Measurements from ENCODE around the gene RASGEF1C. TPM values are rescaled to one million over a fixed set of nuclear protein-coding genes. Genes with fewer than 3 reads are reported as not detected.

Gene RASGEF1C
- total RNA-seq, 1 donor from 2014 or later = not detected

DNA sequence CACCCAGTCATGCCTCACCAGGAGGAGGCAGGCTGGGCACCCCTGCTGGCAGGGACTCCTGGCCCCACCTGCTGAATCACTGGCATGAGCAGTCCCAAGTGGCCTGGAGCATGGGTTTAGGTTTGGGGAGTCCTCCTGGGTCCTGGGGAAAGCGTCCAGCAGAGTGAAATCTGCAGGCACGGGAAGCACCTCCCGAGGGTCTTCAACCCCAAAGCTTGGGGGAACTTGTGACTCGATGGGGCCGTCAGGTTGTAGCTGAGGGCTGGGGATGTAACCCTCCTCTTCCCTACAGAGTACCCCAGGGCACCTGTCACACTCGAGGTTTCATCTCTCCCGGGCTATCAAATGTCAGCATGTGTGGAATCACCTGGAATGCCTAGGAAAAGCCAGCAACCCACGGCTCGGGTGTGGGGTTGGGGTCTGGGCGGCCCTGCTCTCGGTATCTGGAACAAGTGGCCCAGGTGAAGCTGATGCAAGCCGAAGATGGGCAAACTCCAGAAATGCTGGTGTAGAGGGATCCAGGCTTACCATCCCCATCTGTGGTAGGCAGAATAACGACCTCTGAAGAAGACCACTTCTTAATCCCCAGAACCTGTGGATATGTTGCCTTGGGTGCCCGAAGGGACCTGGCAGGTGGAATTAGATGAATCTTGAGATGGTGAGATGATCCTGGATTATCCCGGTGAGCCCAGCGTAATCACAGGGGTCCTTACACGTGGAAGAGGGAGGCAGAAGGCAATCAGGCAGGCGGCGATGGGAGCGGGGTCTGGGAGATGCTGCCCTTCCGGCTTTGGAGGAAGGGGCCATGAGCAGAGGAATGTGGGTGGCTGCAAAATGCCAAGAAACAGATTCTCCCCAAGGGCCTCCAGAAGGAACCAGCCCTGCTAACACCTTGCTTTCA lies 6.1 kb upstream of the RASGEF1C start:
- DNase-seq = no peak
- TF ChIP-seq, protein P1, sequence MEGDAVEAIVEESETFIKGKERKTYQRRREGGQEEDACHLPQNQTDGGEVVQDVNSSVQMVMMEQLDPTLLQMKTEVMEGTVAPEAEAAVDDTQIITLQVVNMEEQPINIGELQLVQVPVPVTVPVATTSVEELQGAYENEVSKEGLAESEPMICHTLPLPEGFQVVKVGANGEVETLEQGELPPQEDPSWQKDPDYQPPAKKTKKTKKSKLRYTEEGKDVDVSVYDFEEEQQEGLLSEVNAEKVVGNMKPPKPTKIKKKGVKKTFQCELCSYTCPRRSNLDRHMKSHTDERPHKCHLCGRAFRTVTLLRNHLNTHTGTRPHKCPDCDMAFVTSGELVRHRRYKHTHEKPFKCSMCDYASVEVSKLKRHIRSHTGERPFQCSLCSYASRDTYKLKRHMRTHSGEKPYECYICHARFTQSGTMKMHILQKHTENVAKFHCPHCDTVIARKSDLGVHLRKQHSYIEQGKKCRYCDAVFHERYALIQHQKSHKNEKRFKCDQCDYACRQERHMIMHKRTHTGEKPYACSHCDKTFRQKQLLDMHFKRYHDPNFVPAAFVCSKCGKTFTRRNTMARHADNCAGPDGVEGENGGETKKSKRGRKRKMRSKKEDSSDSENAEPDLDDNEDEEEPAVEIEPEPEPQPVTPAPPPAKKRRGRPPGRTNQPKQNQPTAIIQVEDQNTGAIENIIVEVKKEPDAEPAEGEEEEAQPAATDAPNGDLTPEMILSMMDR (IDR thresholded peaks at IDR 0.05) = no peak
- H3K9me3 ChIP-seq = peaks cover 24% of the 10 kb centered on the region

DNA sequence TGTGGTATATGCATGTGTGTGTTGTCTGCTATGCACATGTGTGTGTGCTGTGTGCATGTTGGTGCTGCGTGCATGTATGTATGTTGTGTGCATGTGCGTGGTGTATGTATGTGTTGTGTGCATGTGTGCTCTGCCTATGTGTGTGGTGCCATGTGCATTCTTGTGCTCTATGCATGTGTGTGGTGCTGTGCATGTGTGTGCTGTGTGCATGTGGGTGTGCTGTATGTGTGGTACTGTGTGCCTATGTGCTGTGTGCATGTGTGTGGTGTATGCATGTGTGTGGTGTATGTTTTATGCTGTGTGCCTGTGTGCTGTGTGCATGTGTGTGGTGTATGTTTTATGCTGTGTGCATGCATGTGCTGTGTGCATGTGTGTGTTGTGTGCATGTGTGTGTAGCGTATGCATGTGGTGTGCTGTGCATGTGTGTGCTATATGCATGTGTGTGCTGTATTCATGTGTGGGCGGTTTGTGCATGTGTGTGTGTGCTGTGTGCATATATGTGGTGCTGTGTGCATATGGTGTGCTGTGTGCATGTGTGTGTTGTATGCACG lies 4.7 kb upstream of the RASGEF1C start:
- Histone ChIP-seq H3K36me3 (no peaks in the 10 kb centered on the region), H3K27me3 (ENCODE audit: low read depth) (peaks cover 32% of the 10 kb centered on the region), H3K4me3 (no peak overlapping the region), H3K27ac (no peak overlapping the region), H3K4me1 (no peaks in the 10 kb centered on the region), H3K9me3 (peaks cover 10% of the 10 kb centered on the region)
- TF ChIP-seq, protein P1 (IDR thresholded peaks at IDR 0.05) = no peak
- no peak for DNase-seq
- intact Hi-C loops (cut with DNase I) = no loop called here
- no peak for ATAC-seq

More for the DNA sequence above, 6.1 kb upstream of the RASGEF1C start:
- H3K4me3 ChIP-seq = no peak overlapping the region
- no peaks in the 10 kb centered on the region for H3K36me3 ChIP-seq
- ATAC-seq = no peak
- H3K4me1 ChIP-seq = no peaks in the 10 kb centered on the region
- H3K27ac ChIP-seq = no peak overlapping the region
- peaks cover 22% of the 10 kb centered on the region for H3K27me3 ChIP-seq (ENCODE audit: low read depth)
- intact Hi-C loops (cut with DNase I) = no loop called here

DNA sequence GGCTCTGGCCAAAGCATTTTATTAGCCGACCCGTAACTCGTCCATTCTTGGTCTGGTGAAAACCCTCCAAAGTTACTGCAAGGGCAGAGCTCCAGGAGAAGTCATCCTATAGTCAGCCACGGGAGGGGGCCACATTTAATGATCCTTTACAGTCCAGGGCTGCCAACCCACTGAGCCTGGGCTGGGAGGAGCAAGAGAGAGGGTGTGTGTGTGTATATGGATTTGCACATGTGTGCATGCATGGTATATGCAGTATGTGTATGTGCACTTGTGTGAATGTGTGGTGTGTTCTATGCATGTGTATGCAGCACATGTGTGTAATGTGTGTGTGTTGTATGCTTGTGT lies 4.2 kb upstream of the RASGEF1C start:
- no peak for DNase-seq
- no peak overlapping the region for H3K4me3 ChIP-seq

GRCh38 chr5:180212363-180213255 lies 3.6 kb upstream of the RASGEF1C start:
- ATAC-seq = no peak
- TF ChIP-seq, protein P1 (IDR thresholded peaks at IDR 0.05) = no peak
- Histone ChIP-seq H3K4me3 (no peak overlapping the region), H3K27ac (no peak overlapping the region), H3K9me3 (peaks cover under 1% of the 10 kb centered on the region), H3K4me1 (peaks cover 8% of the 10 kb centered on the region), H3K27me3 (ENCODE audit: low read depth) (peaks cover 42% of the 10 kb centered on the region), H3K36me3 (no peaks in the 10 kb centered on the region)
- no peak for DNase-seq
- intact Hi-C loops (cut with DNase I) = no loop called here

More for the DNA sequence above, 4.2 kb upstream of the RASGEF1C start:
- Histone ChIP-seq H3K27me3 (ENCODE audit: low read depth) (peaks cover 36% of the 10 kb centered on the region), H3K9me3 (peaks cover 7% of the 10 kb centered on the region), H3K27ac (no peak overlapping the region), H3K36me3 (no peaks in the 10 kb centered on the region), H3K4me1 (peaks cover 3% of the 10 kb centered on the region)
- TF ChIP-seq, protein P1 (IDR thresholded peaks at IDR 0.05) = no peak
- ATAC-seq = no peak
- intact Hi-C loops (cut with DNase I) = no loop called here

DNA sequence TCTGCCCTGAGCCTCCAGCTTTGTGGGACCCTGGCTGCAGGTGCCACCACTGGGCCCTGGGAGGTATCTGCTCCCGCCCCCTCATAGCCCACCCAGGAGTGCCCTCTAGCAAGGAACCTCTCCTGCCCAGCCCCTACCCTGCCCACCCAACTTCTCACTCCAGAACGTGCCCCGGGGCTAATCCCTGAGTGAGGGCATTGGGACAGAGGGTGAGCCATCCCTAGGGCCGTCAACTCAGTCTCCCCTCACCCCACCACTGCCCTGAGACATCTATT lies 2.7 kb upstream of the RASGEF1C start:
- Histone ChIP-seq H3K36me3 (no peaks in the 10 kb centered on the region), H3K27me3 (ENCODE audit: low read depth) (peaks cover 49% of the 10 kb centered on the region), H3K27ac (no peak overlapping the region), H3K9me3 (no peaks in the 10 kb centered on the region), H3K4me1 (peaks cover 8% of the 10 kb centered on the region), H3K4me3 (no peak overlapping the region)
- intact Hi-C loops (cut with DNase I) = no loop called here
- TF ChIP-seq, protein P1 (IDR thresholded peaks at IDR 0.05) = no peak
- ATAC-seq (no peak), DNase-seq (no peak)

Measured in lower lobe of right lung (tissue), 2 donors.